Superior temporal gyrus (tissue), 1 donor: ENCODE data around the gene CROT.
A peak's percentile ranks its signal among the peaks of the same experiment; 100 is the strongest.

ENCODE experiments used
- DNase-seq: peaks from one replicate; pipeline ENCODE4 v3.0.0-alpha.2; 2016; ENCODE audit errors: extremely low spot score

The CROT gene

DNA sequence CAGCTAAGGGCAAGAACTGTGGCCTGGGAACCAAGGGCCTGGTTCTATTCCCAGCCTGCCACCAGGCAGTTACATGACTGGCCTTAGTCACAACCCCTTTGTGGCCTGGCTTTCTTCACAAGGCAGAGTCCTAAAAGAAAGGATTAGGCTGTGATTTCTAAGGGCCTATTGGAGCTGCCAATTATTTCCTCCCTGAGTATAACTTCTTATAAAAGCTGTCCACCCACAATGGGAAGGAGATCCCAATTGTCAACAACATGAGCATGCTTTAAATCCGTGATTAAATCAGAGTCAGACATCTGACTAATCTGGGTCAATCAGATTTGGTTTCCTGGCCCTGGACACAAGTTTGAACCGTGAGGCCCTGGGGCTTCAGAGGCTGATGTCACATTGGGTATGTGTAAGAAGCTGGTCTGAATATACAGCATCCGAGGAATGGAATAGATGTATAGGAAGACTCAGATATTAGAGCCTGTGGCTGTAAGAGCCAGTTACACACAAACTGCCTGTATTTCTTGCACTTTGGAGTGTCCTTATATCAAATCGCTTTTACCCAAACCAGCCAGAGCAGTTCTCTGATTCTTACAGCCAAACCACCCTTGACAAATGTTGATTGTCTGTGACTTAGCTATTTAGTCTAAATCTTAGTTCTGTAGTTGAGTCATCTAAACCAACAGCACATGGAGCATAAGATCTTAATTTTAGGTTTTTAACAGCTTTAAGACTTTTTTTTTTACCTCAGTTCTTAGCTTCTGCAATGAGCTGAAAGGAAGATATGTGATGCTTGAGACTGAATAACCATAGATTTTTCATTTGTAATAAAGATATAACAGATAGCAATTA, 68.7 kb downstream of the CROT start:
- no peak for DNase-seq

GRCh38 chr7:87414794-87415188, 69.3 kb downstream of the CROT start:
- DNase-seq, result no peak

DNA sequence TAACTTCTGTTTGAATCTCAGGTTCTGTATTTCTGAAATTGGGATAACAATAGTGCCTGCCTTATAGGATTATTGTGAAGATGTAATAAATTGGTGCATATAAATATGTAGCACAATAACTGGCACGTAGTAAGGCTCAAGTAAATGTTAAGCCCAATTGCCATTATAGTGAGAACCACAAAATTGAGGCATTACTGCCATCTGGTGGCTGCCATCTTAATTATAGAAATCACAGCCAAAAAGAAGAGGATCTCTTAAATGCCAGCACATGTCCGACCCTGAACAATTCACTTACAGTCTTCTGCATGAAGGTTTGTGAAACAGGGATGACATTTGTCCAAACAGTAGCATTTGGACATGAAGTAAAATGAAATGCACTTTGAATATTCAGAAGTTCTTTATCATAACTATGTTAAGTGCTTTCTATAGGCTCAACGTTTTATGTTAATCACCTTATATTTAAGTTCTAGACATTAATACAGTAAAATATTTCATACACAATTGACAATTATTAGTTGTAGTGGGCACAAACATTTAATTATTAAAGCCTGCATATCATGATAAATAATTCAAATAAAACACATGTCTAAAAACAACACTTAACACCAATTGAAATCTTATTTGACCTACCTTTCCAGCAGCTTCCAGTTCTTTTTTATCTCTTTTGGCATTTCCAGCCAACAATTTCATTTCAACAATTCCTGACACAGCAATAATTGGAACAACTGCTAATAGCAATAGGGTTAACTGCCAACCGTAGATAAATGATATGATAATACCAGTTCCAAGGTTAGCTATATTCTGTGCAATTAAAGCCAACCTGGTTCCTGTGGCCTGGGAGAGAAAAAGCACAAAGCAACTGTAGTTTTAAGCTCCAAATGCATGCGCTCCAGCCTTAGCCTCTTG, 71.5 kb downstream of the CROT start:
- DNase-seq, result peak; percentile 94

DNA sequence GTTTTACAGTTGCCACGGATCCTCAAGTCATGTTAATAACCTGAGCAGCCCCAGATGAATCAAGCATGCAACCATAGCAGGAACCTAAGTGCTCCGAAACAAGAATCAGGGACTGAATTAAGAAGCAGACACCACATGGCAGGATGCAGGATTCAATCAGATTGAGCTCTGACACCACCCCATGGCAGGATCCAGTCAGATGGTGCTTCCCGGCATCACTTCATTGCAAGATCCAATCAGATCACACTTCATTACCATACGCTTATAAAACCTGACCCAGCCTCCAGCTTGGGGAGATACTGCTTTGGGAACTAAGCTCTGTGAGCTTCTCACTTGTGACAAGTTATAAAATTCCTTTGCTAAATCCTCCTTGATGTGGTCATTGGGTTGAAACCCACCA, 74.7 kb downstream of the CROT start:
- DNase-seq, result no peak

DNA sequence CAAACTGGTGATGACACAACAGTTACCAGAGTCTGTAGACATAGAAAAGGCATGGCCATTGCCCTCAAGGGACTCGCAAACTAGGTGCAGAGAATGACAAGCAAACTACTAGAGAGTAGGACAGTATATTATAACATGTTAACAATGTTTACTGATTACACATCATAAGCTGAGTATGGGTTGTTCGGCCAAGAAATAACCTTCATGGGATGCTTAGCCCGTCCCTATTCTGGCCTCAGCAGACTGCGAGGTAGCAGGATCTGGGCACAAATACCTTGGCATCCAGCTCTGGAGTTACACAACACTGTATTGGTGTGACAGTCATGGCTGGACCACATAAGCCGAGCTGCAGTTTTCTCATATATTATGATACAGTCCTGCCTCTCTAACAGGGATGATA, 78.6 kb downstream of the CROT start:
- no peak for DNase-seq

DNA sequence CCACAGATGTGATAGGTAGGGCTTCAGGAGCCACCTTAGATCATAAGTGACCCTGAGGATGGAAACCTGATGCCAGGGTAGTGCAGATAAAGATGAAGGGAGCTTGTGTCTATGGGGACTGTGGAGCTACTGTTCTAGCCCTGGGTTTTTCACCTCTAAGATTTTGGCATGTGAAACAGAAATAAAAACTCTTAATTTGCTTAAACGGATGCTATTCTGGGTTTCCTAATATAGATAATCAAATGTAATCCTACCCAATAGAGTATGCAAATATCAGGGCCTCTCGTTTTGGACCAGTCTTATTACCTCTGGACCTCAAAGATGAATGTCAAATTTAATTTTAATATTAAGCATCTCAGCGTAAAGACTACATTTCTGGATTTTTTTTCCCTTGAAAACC, 80.7 kb downstream of the CROT start:
- DNase-seq, result no peak

GRCh38 chr7:87427288-87427687, 81.8 kb downstream of the CROT start:
- DNase-seq, result no peak

DNA sequence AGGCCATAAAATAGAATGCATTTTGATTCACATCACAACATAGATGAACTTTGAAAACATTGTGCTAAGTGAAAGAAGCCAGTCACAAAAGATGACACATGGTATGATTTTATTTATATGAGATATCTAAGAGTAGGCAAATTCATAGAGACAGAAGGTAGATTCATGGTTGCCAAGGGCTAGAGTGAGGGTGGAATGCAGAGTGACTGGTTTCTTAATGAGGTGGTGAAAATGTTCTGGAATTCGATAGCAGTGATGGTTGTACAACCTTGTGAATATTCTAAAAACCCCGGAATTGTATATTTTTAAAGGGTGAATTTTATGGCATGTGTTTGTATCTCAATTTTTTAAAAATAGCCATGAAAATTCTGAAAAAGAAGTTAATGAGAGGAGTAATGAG, 87.1 kb downstream of the CROT start:
- DNase-seq, result no peak

DNA sequence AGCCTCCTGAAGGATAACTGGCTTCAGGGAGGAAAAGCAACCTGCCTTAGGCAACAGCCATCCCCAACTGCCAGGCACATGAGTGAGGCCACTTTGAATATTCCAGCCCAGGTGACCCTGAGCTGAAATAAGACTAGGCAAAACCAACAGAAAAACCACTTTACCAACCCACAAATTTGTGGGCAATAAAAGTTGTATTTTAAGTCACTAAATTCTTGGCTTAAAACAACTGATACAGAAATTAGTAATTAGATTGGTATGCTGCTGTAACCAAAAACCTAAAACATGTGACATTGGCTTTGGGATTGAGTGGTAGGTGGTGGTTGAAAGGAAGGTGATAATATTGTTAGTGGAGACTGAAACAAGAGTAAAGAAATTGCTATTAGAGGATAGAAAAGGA, 90.1 kb downstream of the CROT start:
- DNase-seq, result no peak

DNA sequence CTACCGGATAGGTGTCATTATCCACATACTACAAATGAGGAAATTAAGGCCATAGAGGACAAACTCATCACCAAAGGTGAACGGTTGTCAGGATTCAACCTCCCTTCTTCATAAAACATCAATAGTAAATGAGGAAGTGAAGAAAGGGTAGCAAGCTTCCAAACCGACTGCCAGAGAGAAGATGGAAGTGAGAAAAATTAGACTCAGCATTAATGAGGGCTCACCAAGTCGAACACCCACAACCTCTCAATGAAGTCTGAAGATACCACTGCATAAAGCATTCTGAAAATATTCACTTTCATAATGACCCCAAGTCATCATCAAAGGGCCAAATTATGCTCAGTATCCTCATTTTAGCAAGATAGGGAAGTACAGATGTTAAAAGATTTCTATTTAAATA, 100.4 kb downstream of the CROT start:
- no peak for DNase-seq

GRCh38 chr7:87447116-87447635, 101.7 kb downstream of the CROT start:
- DNase-seq, result no peak

- no peak for DNase-seq
Measured at GRCh38 chr7:87448388-87448787, 102.9 kb downstream of the CROT start.
